ENCODE measurements around the gene MEAK7. TPM values are rescaled to one million over a fixed set of nuclear protein-coding genes. Genes with fewer than 3 reads are reported as not detected.

The MEAK7 gene
- total RNA-seq, 1 experiment from 2014 or later, result 21.5 TPM

- H3K14ac ChIP-seq (ENCODE audit: insufficient read depth, low read length), result no peak overlapping the region
- no peak overlapping the region for H4K8ac ChIP-seq (replicated peaks; ENCODE audit: insufficient read length, low read depth, low read length)
- H3K27ac ChIP-seq (ENCODE audit: insufficient read length, low read depth, low read length), result no peak overlapping the region
- H2BK15ac ChIP-seq (ENCODE audit: low read depth, low read length), result no peak overlapping the region
- no peaks in the 10 kb centered on the region for H3K79me1 ChIP-seq (ENCODE audit: insufficient read depth, low read depth, low read length, poor library complexity, severe bottlenecking)
- H3K27me3 Mint-ChIP-seq (ENCODE audit: low read depth), result no peaks in the 10 kb centered on the region
- no peak overlapping the region for H3T11ph ChIP-seq (ENCODE audit: low read length)
- H2BK12ac ChIP-seq (ENCODE audit: insufficient read length, low read depth, low read length), result no peak overlapping the region
- H3K56ac ChIP-seq (ENCODE audit: insufficient read length, low read depth, low read length), result no peak overlapping the region
- H2BK120ac ChIP-seq (ENCODE audit: low read depth, low read length, poor library complexity, severe bottlenecking), result no peak overlapping the region
- peaks cover 8% of the 10 kb centered on the region for H3K9me3 ChIP-seq (ENCODE audit: control insufficient read depth, low read depth, low read length)
- no peaks in the 10 kb centered on the region for H3K4me1 ChIP-seq (ENCODE audit: insufficient read depth, low read length)
- H2BK5ac ChIP-seq (ENCODE audit: insufficient read length, low read length), result no peak overlapping the region
- TF ChIP-seq CTCF (conservative IDR thresholded peaks at IDR 0.05), result no peak
- no peak overlapping the region for H3K4me3 Mint-ChIP-seq
- no CpG with 5 or more reads among the region's 2 CpGs for WGBS (ENCODE audit: extremely low coverage, insufficient read length, low lambda C conversion rate)
- peaks cover under 1 to 3% of the 10 kb centered on the region in 2 experiments; a peak in 2 of 4 replicates for H3K4me1 Mint-ChIP-seq
- H2AFZ ChIP-seq (ENCODE audit: low read length), result no peak overlapping the region
- no peak overlapping the region for H2AK5ac ChIP-seq (ENCODE audit: insufficient read length, low read length)
- H3K18ac ChIP-seq (ENCODE audit: insufficient read length, low read depth, low read length), result no peak overlapping the region
- H3K4ac ChIP-seq (ENCODE audit: low read depth, low read length), result no peak overlapping the region
- no peak overlapping the region for H3K4me2 ChIP-seq (ENCODE audit: insufficient read depth, insufficient read length, low read length)
- no peak for DNase-seq
- H4K5ac ChIP-seq (ENCODE audit: insufficient read length, low read depth, low read length), result no peak overlapping the region
- H3K23ac ChIP-seq (ENCODE audit: insufficient read length, low read depth, low read length), result no peak overlapping the region
- H4K20me1 ChIP-seq (ENCODE audit: control insufficient read depth, insufficient read depth, insufficient read length), result no peaks in the 10 kb centered on the region
- no peaks in the 10 kb centered on the region for H3K27me3 ChIP-seq (ENCODE audit: insufficient read depth, low read length)
- no peak overlapping the region for H3K9ac ChIP-seq (ENCODE audit: extremely low read depth, insufficient read length, low read length)
- peaks cover 30 to 61% (median 51%) of the 10 kb centered on the region in 3 experiments for H3K36me3 Mint-ChIP-seq (ENCODE audit: insufficient read depth in 1 of 3, low read depth in 3 of 3)
- H3K9me3 Mint-ChIP-seq, result peaks cover 10 to 18% of the 10 kb centered on the region in 2 experiments
- no peak overlapping the region for H3K27ac Mint-ChIP-seq
- H3K79me2 ChIP-seq (ENCODE audit: insufficient read depth, low read length), result no peaks in the 10 kb centered on the region
- H4K91ac ChIP-seq (ENCODE audit: insufficient read length, low read depth, low read length), result no peak overlapping the region
- H3K23me2 ChIP-seq (ENCODE audit: insufficient read length, low read depth, low read length, poor library complexity, severe bottlenecking), result no peaks in the 10 kb centered on the region
- no peak overlapping the region for H2BK20ac ChIP-seq (ENCODE audit: low read depth, low read length, poor library complexity, severe bottlenecking)
Observed at GRCh38 chr16:84498223-84498610, 6.2 kb downstream of the MEAK7 start.
